Prostate gland (tissue), 2 donors: Measurements from ENCODE around the gene NAV2. TPM values are rescaled to one million over a fixed set of nuclear protein-coding genes. Genes with fewer than 3 reads are reported as not detected.
"Not testable (repeated sequence)": the region's sequence is repeated elsewhere in the genome, so short reads cannot be mapped to it uniquely, and the experiment has no call there.

ENCODE experiments used
- DNase-seq: peaks from one replicate; pipeline ENCODE4 v3.0.0-alpha.2; 2019; ENCODE audit warnings: low spot score
- H3K27ac ChIP-seq, 2 donors: fragments of 200-600 bp; sonication (generic); 2 replicates each; pipeline ENCODE4 v1.5.1; 2017 to 2019
- H3K27me3 ChIP-seq: fragments of 200-600 bp; sonication (generic); replicated peaks from 2 replicates; pipeline ENCODE4 v1.5.1; 2019; ENCODE audit not compliant: insufficient read depth
- H3K36me3 ChIP-seq, 2 donors: fragments of 200-600 bp; sonication (generic); 1 replicate in 1 of 2; 2 replicates in 1 of 2; pipeline versions ENCODE4 v1.5.1 to v1.8.1; 2017 to 2019
- H3K4me1 ChIP-seq: fragments of 200-600 bp; sonication (generic); replicated peaks from 2 replicates; pipeline ENCODE4 v1.5.1; 2019
- H3K4me3 ChIP-seq, 2 donors: fragments of 200-600 bp; sonication (generic); 2 replicates each; pipeline ENCODE4 v1.5.1; 2017 to 2019
- H3K9me3 ChIP-seq: fragments of 200-600 bp; sonication (generic); 2 replicates; pipeline ENCODE4 v1.5.1; 2017
- POLR2A ChIP-seq: fragments of 450-650 bp; IDR thresholded peaks from one replicate; pipeline ENCODE4 v1.6.1; 2016; ENCODE audit warnings: antibody characterized with exemption, mild to moderate bottlenecking
- POLR2AphosphoS5 ChIP-seq: sonication (generic); formaldehyde crosslinking; IDR thresholded peaks from one replicate; pipeline ENCODE4 v1.6.1; 2017; ENCODE audit warnings: antibody characterized with exemption
- WGBS: methylation state at CpG from one replicate; pipeline ENCODE4 v1.1.5; 2018; 5-methylcytosine and 5-hydroxymethylcytosine counted together
- intact Hi-C: fragments of 100-400 bp; cut with DNase I; formaldehyde crosslinking; loops from one replicate; pipeline ENCODE4 v1.14.2; 2022
- total RNA-seq, 2 donors: library from RNA; depleted of rRNA; stranded (reverse); fragments of >200 nt; gene quantifications; one replicate each; pipeline ENCODE4 v1.1.0, GENCODE V29; 2016
- TF ChIP-seq, protein P1 (sequence below), 4 experiments: fragments of 200-600 bp in 2 of 4; fragments of 450-650 bp in 2 of 4; sonication (generic) in 2 of 4; IDR thresholded peaks; 1 replicate in 3 of 4; 2 replicates in 1 of 4; pipeline ENCODE4 v1.5.1; 2016 to 2019; ENCODE audit warnings: antibody characterized with exemption in 4 of 4, mild to moderate bottlenecking in 2 of 4, moderate library complexity in 2 of 4

NAV2 gene
- total RNA-seq, 2 donors from 2014 or later = 17.1 to 26.6 TPM

DNA sequence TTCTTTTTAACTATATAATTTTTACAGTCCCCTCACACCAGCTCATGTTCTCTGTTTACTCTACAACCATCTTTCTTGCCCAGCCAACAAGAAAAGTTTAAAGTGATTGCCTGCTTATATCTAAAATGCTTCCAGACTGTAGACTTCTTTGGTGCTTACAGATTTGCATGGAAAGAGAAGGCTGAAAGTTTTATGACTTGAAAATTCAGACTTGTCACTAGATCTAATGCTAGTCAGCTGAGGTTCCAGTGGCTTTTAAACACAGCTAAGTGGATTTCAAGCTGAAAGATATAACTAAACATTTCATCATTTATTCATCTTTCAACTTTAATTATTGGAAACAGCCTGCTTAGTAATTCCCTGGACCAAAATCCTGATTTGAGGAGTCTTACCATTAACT is 178.4 kb downstream of the NAV2 start:
- Histone ChIP-seq H3K27me3 (no peaks in the 10 kb centered on the region), H3K36me3 (no peaks in the 10 kb centered on the region), H3K27ac (no peak overlapping the region), H3K4me3 (no peak overlapping the region), H3K4me1 (no peaks in the 10 kb centered on the region), H3K9me3 (no peaks in the 10 kb centered on the region)
- intact Hi-C loops = no loop called here
- no peak for DNase-seq
- TF ChIP-seq, protein P1, sequence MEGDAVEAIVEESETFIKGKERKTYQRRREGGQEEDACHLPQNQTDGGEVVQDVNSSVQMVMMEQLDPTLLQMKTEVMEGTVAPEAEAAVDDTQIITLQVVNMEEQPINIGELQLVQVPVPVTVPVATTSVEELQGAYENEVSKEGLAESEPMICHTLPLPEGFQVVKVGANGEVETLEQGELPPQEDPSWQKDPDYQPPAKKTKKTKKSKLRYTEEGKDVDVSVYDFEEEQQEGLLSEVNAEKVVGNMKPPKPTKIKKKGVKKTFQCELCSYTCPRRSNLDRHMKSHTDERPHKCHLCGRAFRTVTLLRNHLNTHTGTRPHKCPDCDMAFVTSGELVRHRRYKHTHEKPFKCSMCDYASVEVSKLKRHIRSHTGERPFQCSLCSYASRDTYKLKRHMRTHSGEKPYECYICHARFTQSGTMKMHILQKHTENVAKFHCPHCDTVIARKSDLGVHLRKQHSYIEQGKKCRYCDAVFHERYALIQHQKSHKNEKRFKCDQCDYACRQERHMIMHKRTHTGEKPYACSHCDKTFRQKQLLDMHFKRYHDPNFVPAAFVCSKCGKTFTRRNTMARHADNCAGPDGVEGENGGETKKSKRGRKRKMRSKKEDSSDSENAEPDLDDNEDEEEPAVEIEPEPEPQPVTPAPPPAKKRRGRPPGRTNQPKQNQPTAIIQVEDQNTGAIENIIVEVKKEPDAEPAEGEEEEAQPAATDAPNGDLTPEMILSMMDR (IDR thresholded peaks at IDR 0.05) = no peak
- TF ChIP-seq POLR2AphosphoS5 (no peak), POLR2A (no peak)

- no peaks in the 10 kb centered on the region for H3K36me3 ChIP-seq
- intact Hi-C loops = no loop called here
- H3K27me3 ChIP-seq = no peaks in the 10 kb centered on the region
- no peaks in the 10 kb centered on the region for H3K4me1 ChIP-seq
- no peak for DNase-seq
- no peak overlapping the region for H3K4me3 ChIP-seq
- H3K9me3 ChIP-seq = no peaks in the 10 kb centered on the region
- TF ChIP-seq POLR2A (no peak), POLR2AphosphoS5 (no peak)
- TF ChIP-seq, protein P1 (IDR thresholded peaks at IDR 0.05) = no peak
- no peak overlapping the region for H3K27ac ChIP-seq
- WGBS = 94% methylated on average over 11 of the region's 11 CpGs
Measured at GRCh38 chr11:19892387-19892786, 179.8 kb downstream of the NAV2 start.

DNA sequence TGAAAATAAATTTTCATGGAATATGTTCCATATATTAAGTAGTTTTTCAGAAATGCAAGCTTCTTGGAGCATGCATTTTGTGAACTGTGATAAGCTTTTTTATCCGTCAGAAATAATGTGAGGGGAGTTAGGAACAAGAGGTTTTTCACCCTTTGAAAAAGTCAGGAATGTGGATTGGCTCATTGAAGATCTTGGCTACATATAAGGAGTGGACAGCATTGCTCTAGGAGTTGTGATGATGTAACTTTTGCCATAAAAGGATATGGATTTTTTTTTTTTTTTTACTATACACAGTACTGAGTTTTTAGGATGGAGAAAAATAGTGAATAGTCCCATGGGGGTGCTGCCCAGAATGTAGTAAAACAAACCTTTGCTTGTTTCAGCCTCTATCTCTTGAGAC is 180.2 kb downstream of the NAV2 start:
- intact Hi-C loops = no loop called here
- DNase-seq = no peak
- H3K27ac ChIP-seq = no peak overlapping the region
- 88% methylated on average over 1 of the region's 1 CpG for WGBS
- no peaks in the 10 kb centered on the region for H3K27me3 ChIP-seq
- no peaks in the 10 kb centered on the region for H3K4me1 ChIP-seq
- H3K9me3 ChIP-seq = no peaks in the 10 kb centered on the region
- no peak overlapping the region for H3K4me3 ChIP-seq
- no peaks in the 10 kb centered on the region for H3K36me3 ChIP-seq
- TF ChIP-seq, protein P1 (IDR thresholded peaks at IDR 0.05) = no peak
- TF ChIP-seq POLR2A = no peak
- no peak for TF ChIP-seq POLR2AphosphoS5

GRCh38 chr11:19894404-19894803 is 181.8 kb downstream of the NAV2 start:
- WGBS = 85% methylated on average over 2 of the region's 2 CpGs

GRCh38 chr11:19895037-19895436 is 182.4 kb downstream of the NAV2 start:
- intact Hi-C loops, H3K27ac ChIP-seq, H3K4me1 ChIP-seq, H3K27me3 ChIP-seq, H3K36me3 ChIP-seq, H3K4me3 ChIP-seq, H3K9me3 ChIP-seq, DNase-seq: not testable (repeated sequence)
- WGBS = 74% methylated on average over 3 of the region's 3 CpGs

More at GRCh38 chr11:19894404-19894803, 181.8 kb downstream of the NAV2 start:
- H3K9me3 ChIP-seq = no peaks in the 10 kb centered on the region
- TF ChIP-seq, protein P1 (IDR thresholded peaks at IDR 0.05) = no peak
- TF ChIP-seq POLR2AphosphoS5 (no peak), POLR2A (no peak)
- no peaks in the 10 kb centered on the region for H3K36me3 ChIP-seq
- H3K4me1 ChIP-seq = no peaks in the 10 kb centered on the region
- intact Hi-C loops = no loop called here
- no peak overlapping the region for H3K27ac ChIP-seq
- H3K4me3 ChIP-seq = no peak overlapping the region
- DNase-seq = no peak
- no peaks in the 10 kb centered on the region for H3K27me3 ChIP-seq
